Heart left ventricle (tissue), 16 donors: ENCODE results near the gene BLM. TPM values are rescaled to one million over a fixed set of nuclear protein-coding genes. Genes with fewer than 3 reads are reported as not detected.
A peak's percentile ranks its signal among the peaks of the same experiment; 100 is the strongest.
"Not testable (repeated sequence)": the region's sequence is repeated elsewhere in the genome, so short reads cannot be mapped to it uniquely, and the experiment has no call there.

Experiments
- ATAC-seq, 4 donors: fragments of 200-7000 bp; cut with Tn5 transposase; one replicate each; pipeline ENCODE4 v1.9.1; 2020 to 2022; ENCODE audit warnings: moderate library complexity in 4 of 4, mild to moderate bottlenecking in 3 of 4, moderate number of reproducible peaks in 1 of 4
- DNase-seq, 5 donors: peaks; one replicate each; pipeline ENCODE4 v3.0.0-alpha.2; 2020
- H3K27ac ChIP-seq, 12 donors: fragments of 200-600 bp; sonication (generic) in 4 of 12; one replicate each; pipeline versions ENCODE4 v1.5.0 to v1.8.0; 2016 to 2022; ENCODE audit warnings: mild to moderate bottlenecking in 2 of 12
- H3K27me3 ChIP-seq, 9 donors: fragments of 200-600 bp; sonication (generic) in 2 of 9; one replicate each; pipeline versions ENCODE4 v1.5.1 to v1.8.0; 2016 to 2022; ENCODE audit warnings: mild to moderate bottlenecking in 3 of 9
- H3K36me3 ChIP-seq, 9 donors: fragments of 200-600 bp; sonication (generic) in 2 of 9; one replicate each; pipeline versions ENCODE4 v1.5.0 to v1.8.0; 2018 to 2022; ENCODE audit warnings: mild to moderate bottlenecking in 2 of 9
- H3K4me1 ChIP-seq, 12 donors: fragments of 200-600 bp; sonication (generic) in 4 of 12; one replicate each; pipeline versions ENCODE4 v1.5.0 to v1.8.0; 2016 to 2022; ENCODE audit warnings: mild to moderate bottlenecking in 3 of 12
- H3K4me3 ChIP-seq, 12 donors: fragments of 200-600 bp; sonication (generic) in 4 of 12; one replicate each; pipeline versions ENCODE4 v1.5.0 to v1.8.0; 2017 to 2022; ENCODE audit warnings: mild to moderate bottlenecking in 9 of 12, moderate library complexity in 4 of 12
- H3K9me3 ChIP-seq, 12 donors: fragments of 200-600 bp; sonication (generic) in 4 of 12; one replicate each; pipeline versions ENCODE4 v1.5.0 to v1.8.0; 2016 to 2022; ENCODE audit warnings: mild to moderate bottlenecking in 1 of 12
- CTCF ChIP-seq, 12 donors: fragments of 200-600 bp; sonication (generic) in 4 of 12; IDR thresholded peaks; one replicate each; pipeline versions ENCODE4 v1.5.0 to v1.8.0; 2018 to 2022; ENCODE audit warnings: antibody characterized with exemption in 12 of 12, mild to moderate bottlenecking in 5 of 12
- POLR2A ChIP-seq, 2 donors: fragments of 450-650 bp; IDR thresholded peaks; one replicate each; pipeline ENCODE4 v1.6.1; 2017; ENCODE audit warnings: antibody characterized with exemption in 2 of 2, mild to moderate bottlenecking in 2 of 2, moderate library complexity in 2 of 2
- WGBS, 4 donors: extraction: QIAGEN DNeasy Blood & Tissue Kit in 2 of 4; methylation state at CpG; one replicate each; pipeline versions ENCODE4 v1.1.5 to v1.1.7; 2013 to 2018; 5-methylcytosine and 5-hydroxymethylcytosine counted together
- intact Hi-C, 10 donors: fragments of 100-400 bp; cut with DNase I; formaldehyde crosslinking; loops; one replicate each; pipeline versions ENCODE4 v1.11.1 to v1.14.2; 2022
- polyA plus RNA-seq, 2 donors: library from polyadenylated mRNA; stranded (reverse); fragments of 200-250 nt; gene quantifications; one replicate each; pipeline ENCODE4 v1.2.3, GENCODE V29; 2013
- total RNA-seq, 9 donors: library from RNA; depleted of rRNA in 2 of 9; stranded (reverse); fragments of >200 nt in 2 of 9; fragmentation: NEBNext Ultra II Directional in 3 of 9; extraction: Animal tissue kit (Norgen Biotek cat#: 25700) in 3 of 9; gene quantifications; one replicate each; pipeline versions ENCODE4 v1.1.0 to v1.2.4, GENCODE V29; 2016 to 2023
- donor health status: ischemic (EF 13 %, LVEDD 7.1; RV severe dilation, severe dysfunction).
- donor health status: healthy with polysubstance abuse.
- donor health status: DM: no; HTN: yes; CAD: no.
- donor health status: DM: no; HTN: no; CAD: no.
- donor health status: ischemic (EF 25% LVEDD 6.9; RV normal size, moderate dysfunction).
- donor health status: ischemic (EF 25% LVEDD 5.7; RV mildly dilated, moderate dysfunction).
- donor health status: healthy.
- donor health status: DM: yes; HTN: yes; CAD: no.
- donor health status: ischemic (EF 35%, LVEDD 5.7; RV mildly dilated, moderate dysfunction).
- donor health status: nonischemic (EF 11% LVEDD 7.7; RV severe dilation, severe dysfunction).
- donor health status: DM: yes; HTN: yes; CAD: no.
- donor health status: PGD.
- donor health status: ischemic (EF 29% LVEDD 5.4; RV normal size, mild dysfunction).
- donor health status: nonischemic (EF 23%, LVEDD 6.1; RV moderate dilation, normal function).

The BLM gene
- total and polyA plus RNA-seq, 11 donors: 4.3 to 39.6 (median 12.2) TPM

DNA sequence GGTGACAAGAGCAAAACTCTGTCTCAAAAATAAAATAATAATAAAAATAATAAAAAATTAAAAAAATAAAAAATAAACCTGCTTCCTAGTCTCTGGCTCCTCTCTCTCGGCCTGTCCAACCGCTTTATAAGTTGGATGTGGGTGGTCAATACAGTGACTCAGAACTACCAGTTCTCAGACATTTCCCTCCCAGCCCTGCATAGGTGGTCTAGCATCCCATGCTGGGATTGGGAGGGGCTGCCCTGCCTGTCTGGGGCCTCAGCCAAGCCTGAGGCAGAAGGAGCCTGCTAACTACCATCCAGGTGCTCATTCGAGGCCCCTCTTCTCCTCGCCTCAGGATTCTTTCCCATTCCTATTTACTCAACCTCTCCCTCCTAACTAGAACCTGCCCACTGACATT is 33.3 kb upstream of the BLM start:
- Histone ChIP-seq H3K4me3 (no peak overlapping the region), H3K27me3 (no peaks in the 10 kb centered on the region), H3K36me3 (no peaks in the 10 kb centered on the region), H3K27ac (no peak overlapping the region), H3K9me3 (peaks cover 0 to 5% (median 0%) of the 10 kb centered on the region in 12 donors), H3K4me1 (peaks cover 0 to 35% (median 0%) of the 10 kb centered on the region in 12 donors)
- no peak for DNase-seq
- intact Hi-C loops: no loop called here
- 91 to 94% (median 91%) methylated on average over 4 of the region's 4 CpGs for WGBS, 4 donors
- no peak for ATAC-seq
- TF ChIP-seq POLR2A (IDR thresholded peaks at IDR 0.05): no peak
- no peak for TF ChIP-seq CTCF (IDR thresholded peaks at IDR 0.05)

- no peak for DNase-seq
- no peak for TF ChIP-seq CTCF (IDR thresholded peaks at IDR 0.05)
- no peak for TF ChIP-seq POLR2A (IDR thresholded peaks at IDR 0.05)
- Histone ChIP-seq H3K9me3 (peaks cover 0 to 9% (median 0%) of the 10 kb centered on the region in 12 donors), H3K27ac (no peak overlapping the region), H3K4me1 (peaks cover 0 to 35% (median 0%) of the 10 kb centered on the region in 12 donors), H3K27me3 (no peaks in the 10 kb centered on the region), H3K36me3 (no peaks in the 10 kb centered on the region), H3K4me3 (no peak overlapping the region)
- ATAC-seq: no peak
- intact Hi-C loops: no loop called here
- 71 to 77% (median 75%) methylated on average over 4 to 5 of the region's 5 CpGs for WGBS, 4 donors
Measured at GRCh38 chr15:90684281-90684680, 32.9 kb upstream of the BLM start.

DNA sequence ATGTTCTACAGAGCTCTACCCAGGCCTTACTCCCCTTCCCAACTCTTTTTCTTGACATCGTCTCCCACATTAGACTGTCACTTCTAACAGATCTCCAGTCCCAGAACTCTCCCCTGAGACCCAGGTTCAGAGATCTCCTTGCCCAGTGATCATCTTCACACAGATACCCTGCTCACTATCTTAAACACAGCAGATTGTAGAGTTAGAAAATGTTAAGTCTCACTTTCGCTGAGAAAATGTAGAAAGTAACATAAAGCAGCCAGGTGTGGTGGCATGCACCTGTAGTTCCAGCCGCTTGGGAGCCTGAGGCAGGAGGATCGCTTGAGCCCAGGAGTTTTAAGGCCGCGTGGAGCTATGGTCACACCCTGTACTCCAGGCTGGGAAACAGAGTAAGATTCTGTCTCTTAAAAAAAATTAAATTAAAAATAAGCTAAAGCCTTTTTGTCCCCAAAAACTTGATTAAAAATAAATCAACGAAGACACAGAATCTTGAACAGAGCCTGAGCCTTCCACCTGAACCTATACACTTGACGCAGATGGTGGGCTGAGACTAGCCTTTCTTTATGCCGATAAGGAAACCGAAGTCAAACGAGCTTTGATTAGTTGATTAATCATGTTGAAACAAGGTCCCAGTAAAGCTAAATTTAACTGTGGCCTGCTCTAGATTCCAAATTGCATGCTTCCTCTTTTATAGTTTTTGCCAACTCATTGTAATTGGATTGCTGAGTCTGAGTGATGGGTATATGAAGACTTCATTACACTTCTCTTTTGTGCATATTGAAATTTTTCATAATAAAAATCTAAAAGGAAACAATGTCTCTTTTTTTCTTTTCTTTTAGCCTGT is 31.3 kb upstream of the BLM start:
- Histone ChIP-seq H3K27ac (peak overlapping the region in 1 of 12 donors; percentile 50), H3K4me1 (peaks cover 0 to 27% (median 0%) of the 10 kb centered on the region in 12 donors), H3K36me3 (no peaks in the 10 kb centered on the region), H3K27me3 (no peaks in the 10 kb centered on the region), H3K4me3 (no peak overlapping the region), H3K9me3 (peaks cover 0 to 12% (median 0%) of the 10 kb centered on the region in 12 donors)
- DNase-seq (no peak), ATAC-seq (no peak)
- WGBS, 4 donors: 84 to 87% (median 86%) methylated on average over 11 of the region's 11 CpGs
- intact Hi-C loops: no loop called here
- TF ChIP-seq CTCF (IDR thresholded peaks at IDR 0.05) (no peak), POLR2A (IDR thresholded peaks at IDR 0.05) (no peak)

DNA sequence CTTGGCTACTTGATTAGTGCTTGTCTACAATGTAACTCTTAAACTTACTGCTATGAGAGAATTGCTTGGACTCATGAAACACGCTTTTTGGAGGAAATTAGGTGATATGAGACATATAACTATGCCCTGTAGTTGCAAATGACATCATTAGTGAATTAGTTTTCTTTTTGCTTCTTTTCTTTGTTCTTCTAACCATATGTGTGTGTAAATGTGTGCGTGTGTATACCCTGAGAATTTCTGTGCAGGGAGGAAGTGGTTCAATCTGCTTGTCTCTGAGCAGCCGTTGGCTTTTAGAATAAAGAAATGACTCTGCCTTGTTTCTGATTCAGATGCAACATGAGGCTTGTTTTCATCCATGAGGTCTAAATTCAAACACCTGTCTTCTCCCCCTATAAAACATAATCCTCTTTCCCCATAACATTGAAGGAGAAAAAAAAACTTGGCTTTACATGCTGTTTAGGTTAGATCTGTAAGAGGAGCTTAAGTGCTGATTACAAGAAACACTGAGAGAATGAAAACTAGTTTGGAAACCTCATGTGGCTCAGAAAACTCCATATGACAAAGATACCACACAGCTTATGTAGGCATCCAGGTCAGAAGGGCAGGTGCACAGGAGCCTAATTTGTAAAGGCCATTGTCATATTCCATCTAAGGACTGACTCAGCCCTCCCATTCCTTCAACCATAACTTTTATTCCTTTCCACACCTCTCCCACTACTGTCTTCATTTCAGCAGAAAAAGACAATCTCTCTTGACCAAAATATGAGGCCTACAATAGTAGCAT is 30.5 kb upstream of the BLM start:
- ATAC-seq (no peak), DNase-seq (no peak)
- H3K4me3 ChIP-seq: no peak overlapping the region
- TF ChIP-seq CTCF (IDR thresholded peaks at IDR 0.05) (no peak), POLR2A (IDR thresholded peaks at IDR 0.05) (no peak)
- no peaks in the 10 kb centered on the region for H3K27me3 ChIP-seq
- H3K36me3 ChIP-seq: no peaks in the 10 kb centered on the region
- peaks cover 0 to 19% (median 0%) of the 10 kb centered on the region in 12 donors for H3K4me1 ChIP-seq
- H3K27ac ChIP-seq: peak overlapping the region in 1 of 12 donors; percentile 50
- intact Hi-C loops: no loop called here
- 76 to 89% (median 82%) methylated on average over 3 of the region's 3 CpGs for WGBS, 4 donors
- H3K9me3 ChIP-seq: peaks cover 0 to 12% (median 0%) of the 10 kb centered on the region in 12 donors

- intact Hi-C loops, H3K27me3 ChIP-seq, DNase-seq, H3K4me3 ChIP-seq, H3K36me3 ChIP-seq, H3K27ac ChIP-seq, ATAC-seq: not testable (repeated sequence)
- Histone ChIP-seq H3K9me3 (peaks cover 0 to 12% (median 0%) of the 10 kb centered on the region in 12 donors), H3K4me1 (peaks cover 0 to 16% (median 0%) of the 10 kb centered on the region in 12 donors)
- 78 to 96% (median 85%) methylated on average over 6 of the region's 6 CpGs for WGBS, 4 donors
Measured at GRCh38 chr15:90689326-90689961, 27.7 kb upstream of the BLM start.
